ENCODE results near the gene FAM227A. TPM values are rescaled to one million over a fixed set of nuclear protein-coding genes. Genes with fewer than 3 reads are reported as not detected.

The FAM227A gene
- total RNA-seq (1 to 10 TPM in 1 of 5 donors, under 1 TPM in 3, not detected in 1; 0.06 to 1.1 (median 0.41) TPM), total RNA-seq (0 to 3.4 (median 0.67) reads per million in 29 experiments)
- 0.31 TPM for total RNA-seq (2013)

- Mint-ChIP-seq H3K4me1 (peaks cover 12 to 22% (median 14%) of the 10 kb centered on the region in 3 donors), H3K27me3 (no peaks in the 10 kb centered on the region), H3K36me3 (no peaks in the 10 kb centered on the region), H3K4me3 (peak within 1 kb of the TSS; percentile 92 to 94 (median 92)), H3K27ac (peak within 1 kb of the TSS; percentile 97 to 98), H3K9me3 (no peaks in the 10 kb centered on the region)
- WGBS (ENCODE audit: insufficient coverage), result under 1% methylated on average over 59 of the region's 66 CpGs
- Histone ChIP-seq H3K36me3 (ENCODE audit: control insufficient read depth in 2 of 2, extremely low read depth in 1 of 2, insufficient read depth in 1 of 2, low read length in 1 of 2) (no peaks in the 10 kb centered on the region), H3K4me3 (ENCODE audit: control insufficient read depth in 1 of 2, extremely low read depth in 1 of 2, low read length in 1 of 2) (peak within 1 kb of the TSS; percentile 93 to 94), H3K27ac (ENCODE audit: low read length) (peak within 1 kb of the TSS; percentile 93), H3K9me3 (no peaks in the 10 kb centered on the region), H3K27me3 (replicated peaks in 1 of 2; ENCODE audit: control insufficient read depth in 2 of 2, extremely low read depth in 1 of 2, insufficient read depth in 2 of 2, low read length in 1 of 2) (no peaks in the 10 kb centered on the region), H3K4me1 (ENCODE audit: control insufficient read depth in 1 of 2, extremely low read depth in 1 of 2, insufficient read depth in 2 of 2, low read length in 2 of 2) (peaks cover 0 to 14% of the 10 kb centered on the region in 2 experiments)
- POLR2A ChIA-PET, result no interaction called here
- CTCF ChIA-PET, result interaction anchor here in 1 of 2 donors (0.5 kb wide), 1 partner anchor 17 kb away, joined by 3 read pairs; no protein-coding TSS in a partner anchor
- peak; percentile 86 to 88 (median 88) for ATAC-seq (replicated peaks in 1 of 4)
- DNase-seq, result peak; percentile 49 to 90 (median 78)
These were observed at the start of gene FAM227A, which contains the start of gene CBY1 for GRCh38 chr22:38656256-38657044. FAM227A (minus strand) TSS chr22:38656392; CDS start chr22:38650168, 6,224 bp downstream. CBY1 (plus strand) TSS chr22:38656638; CDS start chr22:38668055, 11,417 bp downstream.

DNA sequence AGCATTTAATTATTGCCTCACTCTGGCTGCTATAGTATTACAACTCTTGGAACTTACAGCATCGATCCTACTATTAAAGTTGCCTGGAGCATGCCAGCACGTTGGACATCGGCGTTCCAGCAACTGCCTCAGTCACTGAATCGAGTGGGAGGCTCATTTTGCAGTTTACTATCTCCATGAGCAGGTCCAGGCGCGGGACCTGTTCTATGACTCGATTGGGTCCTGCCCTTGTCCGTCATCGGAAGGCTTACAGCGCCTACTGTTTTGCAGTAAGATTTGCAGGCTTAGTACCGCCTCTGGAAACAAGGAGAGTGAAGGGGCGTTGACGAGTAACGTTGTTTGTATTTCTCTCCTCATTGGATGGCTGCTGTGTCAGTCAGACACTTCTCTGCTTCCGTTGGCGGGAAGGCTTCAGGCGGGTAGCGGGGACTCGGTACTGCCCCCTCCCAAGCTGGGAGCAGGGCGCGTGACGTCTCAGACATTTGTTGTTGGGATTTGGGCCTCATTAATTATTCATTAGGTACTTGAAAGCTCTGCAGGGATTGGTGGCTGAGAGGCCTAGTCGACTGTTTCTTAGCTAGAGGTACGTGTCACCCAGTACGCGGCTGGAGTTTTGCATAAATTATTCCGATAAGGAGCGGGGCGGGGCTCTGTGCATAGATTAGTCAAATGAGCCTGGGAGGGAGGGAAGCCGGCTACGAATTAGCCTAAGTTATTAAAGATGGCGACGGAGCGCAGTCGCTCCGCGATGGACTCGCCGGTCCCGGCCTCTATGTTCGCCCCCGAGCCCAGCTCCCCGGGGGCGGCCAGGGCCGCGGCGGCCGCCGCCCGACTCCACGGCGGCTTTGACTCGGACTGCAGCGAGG lies 49.3 kb upstream of the FAM227A start, which contains the start of gene GTPBP1:
GTPBP1 (plus strand) TSS at position 710 of the 866 bp plus-strand sequence; CDS start at position 722, 12 bp downstream.
- POLR2A ChIA-PET, result interaction anchor here (0.6 to 1.1 kb wide), 8 partner anchors 13 to 614 kb away, joined by 3 to 8 read pairs (median 4); partner anchors contain the start of gene TOMM22 (in 1 of the 2)
- WGBS (ENCODE audit: insufficient coverage), result 0% methylated on average over 47 of the region's 55 CpGs

DNA sequence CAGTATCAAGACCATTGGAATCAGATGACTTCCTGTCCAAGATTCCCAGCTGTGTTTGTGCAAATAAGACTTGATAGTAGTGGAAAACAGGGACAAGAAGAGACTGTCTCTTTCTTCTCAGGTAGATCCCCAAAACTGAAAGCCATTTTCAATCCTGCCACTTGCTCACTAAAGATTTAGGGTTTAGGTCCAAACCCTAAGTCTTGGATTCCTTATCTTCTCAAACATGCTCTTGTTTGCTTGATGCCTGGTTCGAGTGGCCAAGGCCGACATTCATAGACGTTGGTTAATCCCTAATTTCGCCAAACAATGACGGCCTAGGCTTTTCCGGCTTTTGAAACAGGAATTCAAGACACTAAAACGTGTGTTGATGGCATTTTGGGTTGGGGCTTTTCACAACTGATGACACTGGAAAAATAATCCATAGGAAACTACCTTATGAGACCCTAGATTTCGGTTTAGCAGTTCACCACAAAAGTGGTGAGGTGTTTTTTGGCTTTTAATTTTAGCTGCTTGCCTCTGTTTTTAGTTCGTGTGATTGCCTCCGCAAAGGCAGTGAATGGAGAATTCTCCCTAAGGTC lies 48.6 kb upstream of the FAM227A start:
- H3K36me3 ChIP-seq (ENCODE audit: control insufficient read depth in 2 of 2, extremely low read depth in 1 of 2, insufficient read depth in 1 of 2, low read length in 1 of 2), result peaks cover 0 to 8% of the 10 kb centered on the region in 2 donors
- Mint-ChIP-seq H3K36me3 (peaks cover 15% of the 10 kb centered on the region), H3K4me1 (peaks cover 46 to 59% (median 49%) of the 10 kb centered on the region in 3 donors), H3K9me3 (no peaks in the 10 kb centered on the region), H3K4me3 (peak overlapping the region; percentile 76 to 90 (median 82)), H3K27ac (peak overlapping the region; percentile 92 to 95), H3K27me3 (no peaks in the 10 kb centered on the region)
- H3K4me3 ChIP-seq (ENCODE audit: control insufficient read depth in 1 of 2, extremely low read depth in 1 of 2, low read length in 1 of 2), result peak overlapping the region; percentile 1 to 38
- H3K9me3 ChIP-seq, result no peaks in the 10 kb centered on the region
- CTCF ChIA-PET, result interaction anchor here in 1 of 2 donors (1.6 kb wide), 1 partner anchor 20 kb away, joined by 10 read pairs; no protein-coding TSS in a partner anchor
- H3K27ac ChIP-seq (ENCODE audit: low read length), result peak overlapping the region; percentile 79
- no peak for ATAC-seq (replicated peaks in 1 of 4)
- POLR2A ChIA-PET, result interaction anchor here in 1 of 2 donors (0.9 to 1.1 kb wide), 2 partner anchors 13 to 47 kb away, joined by 3 to 4 read pairs; no protein-coding TSS in a partner anchor
- no peak for DNase-seq
- WGBS (ENCODE audit: insufficient coverage), result 57% methylated on average over 5 of the region's 10 CpGs
- H3K4me1 ChIP-seq (ENCODE audit: control insufficient read depth in 1 of 2, extremely low read depth in 1 of 2, insufficient read depth in 2 of 2, low read length in 2 of 2), result peaks cover 30 to 53% of the 10 kb centered on the region in 2 experiments
- H3K27me3 ChIP-seq (replicated peaks in 1 of 2; ENCODE audit: control insufficient read depth in 2 of 2, extremely low read depth in 1 of 2, insufficient read depth in 2 of 2, low read length in 1 of 2), result no peaks in the 10 kb centered on the region

More for the DNA sequence above, 49.3 kb upstream of the FAM227A start, which contains the start of gene GTPBP1:
- peak; percentile 78 to 85 (median 79) for ATAC-seq (replicated peaks in 1 of 4)
- H3K9me3 ChIP-seq, result no peaks in the 10 kb centered on the region
- H3K4me3 ChIP-seq (ENCODE audit: control insufficient read depth in 1 of 2, extremely low read depth in 1 of 2, low read length in 1 of 2), result peak within 1 kb of the TSS; percentile 67 to 92
- peaks cover 0 to 15% of the 10 kb centered on the region in 2 donors for H3K36me3 ChIP-seq (ENCODE audit: control insufficient read depth in 2 of 2, extremely low read depth in 1 of 2, insufficient read depth in 1 of 2, low read length in 1 of 2)
- H3K9me3 Mint-ChIP-seq, result no peaks in the 10 kb centered on the region
- DNase-seq, result peak; percentile 88 to 100 (median 97)
- H3K27ac ChIP-seq (ENCODE audit: low read length), result peak within 1 kb of the TSS; percentile 79
- H3K4me3 Mint-ChIP-seq, result peak within 1 kb of the TSS; percentile 89 to 90 (median 90)
- CTCF ChIA-PET, result interaction anchor here (0.6 to 3.6 kb wide), 7 partner anchors 17 to 301 kb away, joined by 3 to 17 read pairs (median 4); partner anchors contain the start of gene TOMM22 (in 1 of the 2)
- H3K4me1 Mint-ChIP-seq, result peaks cover 48 to 58% (median 53%) of the 10 kb centered on the region in 3 donors
- no peaks in the 10 kb centered on the region for H3K27me3 ChIP-seq (replicated peaks in 1 of 2; ENCODE audit: control insufficient read depth in 2 of 2, extremely low read depth in 1 of 2, insufficient read depth in 2 of 2, low read length in 1 of 2)
- peak within 1 kb of the TSS; percentile 92 to 95 for H3K27ac Mint-ChIP-seq
- H3K4me1 ChIP-seq (ENCODE audit: control insufficient read depth in 1 of 2, extremely low read depth in 1 of 2, insufficient read depth in 2 of 2, low read length in 2 of 2), result peaks cover 29 to 51% of the 10 kb centered on the region in 2 experiments
- no peaks in the 10 kb centered on the region for H3K27me3 Mint-ChIP-seq
- peaks cover 18% of the 10 kb centered on the region for H3K36me3 Mint-ChIP-seq

DNA sequence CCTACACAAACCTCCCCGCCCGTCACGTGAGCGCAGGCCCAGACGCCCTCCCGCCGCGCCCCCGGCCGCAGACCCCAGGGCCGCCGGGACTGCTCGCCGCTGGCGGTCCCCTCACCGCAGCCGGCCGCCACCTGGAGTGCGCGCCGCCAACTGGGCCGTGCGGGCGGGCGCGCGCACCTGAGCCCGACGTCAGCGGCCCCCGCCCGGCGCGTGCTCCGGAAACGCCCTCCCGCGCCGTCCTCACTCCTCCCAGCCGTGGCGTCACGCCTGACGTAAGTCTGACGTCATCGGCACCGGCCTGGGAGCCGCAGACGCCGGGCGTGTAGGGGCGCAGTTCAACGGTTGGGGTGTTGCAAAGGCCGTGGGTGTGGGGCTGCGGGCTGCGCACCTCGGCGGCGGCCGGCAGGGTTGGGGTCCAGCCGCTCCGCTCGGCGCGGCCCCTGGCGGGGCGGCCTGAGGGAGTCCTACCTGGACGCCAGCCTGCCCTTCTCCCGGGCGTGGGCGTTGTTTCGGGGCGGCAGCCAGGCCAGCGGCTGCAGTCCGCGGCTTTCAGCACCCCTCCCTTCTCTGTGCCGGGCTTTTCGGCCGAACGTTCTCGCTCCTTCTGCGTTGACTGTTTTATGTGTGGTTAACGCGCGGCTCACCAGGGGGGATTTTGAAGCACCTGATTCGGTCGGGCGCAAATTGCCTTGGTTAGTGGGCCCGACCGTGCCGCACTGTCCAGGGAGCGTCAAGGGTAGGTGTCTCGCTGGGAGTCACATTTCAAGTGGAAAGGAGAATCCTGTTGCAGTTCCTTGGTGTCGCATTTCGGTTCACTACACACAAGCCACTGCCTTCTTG lies 44.8 kb upstream of the FAM227A start, which contains the start of gene JOSD1:
JOSD1 (minus strand) TSS at position 155 of the 840 bp plus-strand sequence. CDS start 956 bp downstream, outside the sequence.
- DNase-seq (peak; percentile 91 to 100 (median 98)), ATAC-seq (replicated peaks in 1 of 4) (peak; percentile 41 to 56 (median 43))
- WGBS (ENCODE audit: insufficient coverage), result under 1% methylated on average over 86 of the region's 94 CpGs
- ChIA-PET POLR2A (no interaction called here), CTCF (no interaction called here)
- Mint-ChIP-seq H3K4me1 (peaks cover 48 to 65% (median 56%) of the 10 kb centered on the region in 3 donors), H3K27me3 (no peaks in the 10 kb centered on the region), H3K9me3 (no peaks in the 10 kb centered on the region), H3K36me3 (peaks cover 13% of the 10 kb centered on the region), H3K4me3 (peak within 1 kb of the TSS; percentile 89 to 97 (median 91)), H3K27ac (peak within 1 kb of the TSS; percentile 96 to 99)
- Histone ChIP-seq H3K9me3 (no peaks in the 10 kb centered on the region), H3K27me3 (replicated peaks in 1 of 2; ENCODE audit: control insufficient read depth in 2 of 2, extremely low read depth in 1 of 2, insufficient read depth in 2 of 2, low read length in 1 of 2) (no peaks in the 10 kb centered on the region), H3K27ac (ENCODE audit: low read length) (peak within 1 kb of the TSS; percentile 99), H3K4me3 (ENCODE audit: control insufficient read depth in 1 of 2, extremely low read depth in 1 of 2, low read length in 1 of 2) (peak within 1 kb of the TSS; percentile 90 to 96), H3K4me1 (ENCODE audit: control insufficient read depth in 1 of 2, extremely low read depth in 1 of 2, insufficient read depth in 2 of 2, low read length in 2 of 2) (peaks cover 26 to 52% of the 10 kb centered on the region in 2 experiments), H3K36me3 (ENCODE audit: control insufficient read depth in 2 of 2, extremely low read depth in 1 of 2, insufficient read depth in 1 of 2, low read length in 1 of 2) (peaks cover 0 to 3% of the 10 kb centered on the region in 2 donors)

- Histone ChIP-seq H3K4me1 (ENCODE audit: control insufficient read depth in 1 of 2, extremely low read depth in 1 of 2, insufficient read depth in 2 of 2, low read length in 2 of 2) (peaks cover 26 to 52% of the 10 kb centered on the region in 2 experiments), H3K9me3 (no peaks in the 10 kb centered on the region), H3K4me3 (ENCODE audit: control insufficient read depth in 1 of 2, extremely low read depth in 1 of 2, low read length in 1 of 2) (peak overlapping the region; percentile 54 to 61), H3K27ac (ENCODE audit: low read length) (peak overlapping the region; percentile 87), H3K36me3 (ENCODE audit: control insufficient read depth in 2 of 2, extremely low read depth in 1 of 2, insufficient read depth in 1 of 2, low read length in 1 of 2) (peaks cover 0 to 3% of the 10 kb centered on the region in 2 donors), H3K27me3 (replicated peaks in 1 of 2; ENCODE audit: control insufficient read depth in 2 of 2, extremely low read depth in 1 of 2, insufficient read depth in 2 of 2, low read length in 1 of 2) (no peaks in the 10 kb centered on the region)
- H3K4me1 Mint-ChIP-seq, result peaks cover 48 to 68% (median 60%) of the 10 kb centered on the region in 3 donors
- peak overlapping the region; percentile 82 to 97 (median 91) for H3K4me3 Mint-ChIP-seq
- peak overlapping the region; percentile 85 to 91 for H3K27ac Mint-ChIP-seq
- no peaks in the 10 kb centered on the region for H3K27me3 Mint-ChIP-seq
- H3K36me3 Mint-ChIP-seq, result peaks cover 13% of the 10 kb centered on the region
- DNase-seq (peak in 7 of 35 experiments; percentile 8 to 62 (median 13)), ATAC-seq (replicated peaks in 1 of 4) (peak in 2 of 4 experiments; percentile 0 to 12)
- H3K9me3 Mint-ChIP-seq, result no peaks in the 10 kb centered on the region
- ChIA-PET POLR2A (interaction anchor here in 1 of 2 donors (1.0 to 1.8 kb wide), 2 partner anchors 14 to 300 kb away, joined by 3 to 6 read pairs; no protein-coding TSS in a partner anchor), CTCF (interaction anchor here in 1 of 2 donors (4.0 kb wide), 1 partner anchor 18 kb away, joined by 25 read pairs; the partner anchor contains the start of gene TOMM22)
- under 1% methylated on average over 51 of the region's 57 CpGs for WGBS (ENCODE audit: insufficient coverage)
These were observed 44.1 kb upstream of the FAM227A start for GRCh38 chr22:38700270-38700788.
